HG02885 (cell line): Measurements from ENCODE around the gene CYBC1.

Experiments used
- ATAC-seq: cut with Tn5 transposase; IDR thresholded peaks from one replicate; pipeline ENCODE4 v1.9.1; 2021; ENCODE audit warnings: mild to moderate bottlenecking; ENCODE audit not compliant: unreplicated experiment, poor library complexity

Gene CYBC1

DNA sequence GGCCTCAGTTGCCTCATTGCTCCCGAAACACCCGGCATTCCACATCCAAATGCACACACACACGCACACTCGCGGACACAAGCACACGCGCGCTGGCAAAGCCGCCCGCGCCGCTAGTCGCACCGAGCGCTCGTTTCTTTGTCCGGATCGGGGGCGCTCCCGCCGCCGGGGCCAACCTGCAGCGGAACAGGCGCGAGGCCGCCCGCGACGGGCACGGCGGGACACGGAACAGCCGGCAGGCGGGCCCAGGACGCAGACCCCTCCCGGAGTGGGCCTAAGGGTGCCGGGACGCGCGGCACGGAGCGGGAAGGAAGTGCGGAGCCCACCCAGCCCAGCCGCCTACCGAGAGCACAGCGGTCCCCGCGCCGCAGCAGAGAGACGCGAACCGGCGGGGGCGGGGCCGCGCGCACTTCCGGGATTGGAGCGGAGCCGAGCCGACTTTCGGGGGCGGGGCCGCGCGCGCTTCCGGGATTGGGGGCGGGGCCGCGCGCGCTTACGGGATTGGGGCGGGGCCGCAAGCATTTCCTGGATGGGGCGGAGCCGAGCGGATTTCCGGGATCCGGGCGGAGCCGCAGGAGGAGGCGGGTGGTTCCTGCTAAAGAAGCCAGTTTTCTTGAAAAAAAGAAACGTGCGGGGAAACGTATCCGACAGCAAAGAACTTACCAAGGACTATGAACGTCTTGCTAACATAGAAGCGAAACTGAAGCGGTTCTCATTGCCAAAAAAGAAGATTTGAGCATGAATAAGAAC, at the start of gene CYBC1:
Gene CYBC1 (minus strand): TSS at position 396 of the 750 bp plus-strand sequence. CDS start 1,498 bp downstream, outside the sequence.
- ATAC-seq = peak; percentile 80

DNA sequence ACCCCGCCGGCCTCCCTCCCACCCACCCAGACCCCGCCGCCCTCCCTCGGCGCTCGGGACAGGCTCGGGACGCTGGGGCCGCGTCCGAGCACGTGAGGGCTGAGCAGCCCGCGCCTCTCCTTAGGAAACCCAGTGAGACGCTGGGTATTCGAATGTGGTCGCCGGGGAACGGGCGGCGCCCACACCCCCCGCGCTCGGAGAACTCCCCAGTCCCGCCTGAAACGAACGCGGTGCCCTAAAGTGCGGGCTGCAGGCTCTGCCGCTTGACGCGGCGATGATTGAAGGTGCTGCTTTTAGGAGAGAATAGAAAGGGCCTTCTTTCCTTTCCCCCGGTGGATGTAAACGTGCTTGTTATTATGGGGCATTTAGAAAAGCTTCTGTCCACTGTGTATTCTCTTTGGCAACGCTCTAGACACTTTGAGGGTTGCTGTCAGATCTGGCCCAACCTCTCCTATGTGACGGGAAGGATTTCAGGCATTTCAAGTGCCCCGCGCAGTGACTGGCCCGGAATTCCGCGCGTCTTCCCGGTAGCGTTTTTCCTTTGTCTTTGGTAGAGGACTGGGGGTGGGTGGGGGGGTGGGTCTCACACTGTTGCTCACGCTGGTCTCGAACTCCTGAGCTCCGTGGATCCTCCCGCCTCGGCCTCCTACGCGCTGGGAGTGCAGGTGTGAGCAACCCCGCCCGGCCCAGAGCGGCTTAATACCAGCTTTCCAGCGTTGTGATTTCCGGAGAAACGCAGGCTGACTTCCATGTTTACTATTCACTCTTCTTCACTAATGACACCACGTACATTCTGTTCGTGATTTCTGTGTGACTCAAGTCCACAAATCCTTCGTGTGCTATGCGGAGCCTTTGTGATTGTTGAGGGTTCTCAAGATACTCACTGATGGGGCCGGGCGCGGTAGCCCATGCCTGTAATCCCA, 47.2 kb upstream of the CYBC1 start:
- no peak for ATAC-seq

GRCh38 chr17:82496529-82497434, 46.2 kb upstream of the CYBC1 start:
- peak; percentile 63 for ATAC-seq

DNA sequence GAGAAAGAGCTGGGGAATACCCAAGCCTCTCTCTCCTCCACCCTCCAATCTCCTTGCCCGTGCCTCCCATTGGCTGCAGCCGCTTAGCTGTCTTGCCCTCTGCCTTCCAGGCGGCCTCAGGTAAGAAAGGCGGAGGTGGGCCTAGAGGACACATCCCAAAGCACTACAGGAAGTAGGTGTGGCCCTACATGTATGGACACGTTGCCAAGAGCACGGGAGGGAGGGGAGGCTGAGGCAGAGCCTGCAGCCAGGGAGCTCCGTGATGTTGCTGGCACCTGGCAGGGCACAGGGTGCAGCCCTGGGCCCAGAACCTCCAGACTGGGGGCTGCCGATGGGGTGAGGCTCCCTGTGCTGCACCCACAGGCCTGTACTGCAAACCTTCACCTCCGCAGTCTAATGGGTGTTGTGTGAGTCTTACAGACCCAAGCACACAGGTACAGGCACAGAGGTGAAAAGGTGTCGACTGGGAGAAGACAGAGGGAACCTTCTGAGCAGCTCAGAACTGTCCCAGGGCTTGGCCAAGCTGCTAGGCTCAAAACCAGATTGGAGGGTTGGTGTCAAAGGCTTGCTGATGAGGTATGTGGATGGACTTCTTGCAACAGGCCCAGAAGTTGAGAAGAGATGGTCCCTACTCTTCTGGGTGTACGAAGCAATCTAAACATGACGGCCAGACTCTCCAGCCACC, 45.4 kb upstream of the CYBC1 start:
- ATAC-seq = no peak

GRCh38 chr17:82494236-82495055, 43.9 kb upstream of the CYBC1 start:
- peak; percentile 61 for ATAC-seq

- no peak for ATAC-seq
Observed at GRCh38 chr17:82493226-82493781, 42.8 kb upstream of the CYBC1 start.

DNA sequence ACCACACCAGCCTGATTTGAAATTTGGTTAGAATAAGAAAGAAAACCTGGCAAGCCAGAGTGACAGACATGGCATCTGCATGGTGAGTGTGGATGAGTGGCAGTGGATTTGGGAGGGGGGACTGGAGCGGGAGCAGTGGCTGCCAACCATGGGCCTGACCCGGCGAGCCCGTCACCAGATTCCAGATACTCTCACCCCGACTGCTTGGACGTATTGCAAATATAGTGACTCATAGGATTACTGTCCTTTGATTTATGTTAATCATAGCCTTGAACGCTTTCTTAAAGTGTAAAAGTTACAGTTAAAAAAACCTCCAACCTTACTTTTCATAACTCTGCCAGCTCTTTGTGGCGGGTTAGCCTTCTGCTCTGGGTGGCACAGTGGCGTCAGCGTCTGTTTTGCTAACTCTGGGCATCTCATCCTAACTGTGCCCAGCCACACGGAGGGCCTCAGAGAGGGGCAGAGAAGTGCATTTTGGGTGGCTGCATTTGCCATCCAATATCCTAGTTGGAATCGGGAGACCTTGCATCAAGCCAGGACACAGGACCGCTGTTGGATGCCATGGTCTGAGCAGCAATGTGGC, 42.2 kb upstream of the CYBC1 start:
- ATAC-seq = no peak

DNA sequence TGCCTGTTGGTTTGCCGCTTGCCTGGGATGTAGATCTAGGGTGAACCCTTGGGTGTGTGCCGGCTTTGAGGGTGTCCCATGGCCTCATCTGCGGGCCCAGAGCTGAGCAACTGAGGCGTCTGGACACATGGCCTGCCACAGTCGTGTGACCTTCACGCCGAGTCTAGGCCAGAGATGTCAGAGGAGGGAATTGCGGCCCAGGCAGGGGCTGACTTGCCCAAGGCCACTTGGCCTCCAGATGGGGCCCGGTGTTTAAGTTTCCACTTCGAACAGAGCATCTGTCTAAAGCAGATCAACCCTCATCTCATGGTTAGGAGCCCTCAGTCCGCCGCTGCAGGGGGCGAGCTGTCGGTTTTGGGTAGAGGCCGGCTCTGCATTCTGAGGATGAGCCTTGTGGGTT, 41.0 kb upstream of the CYBC1 start:
- no peak for ATAC-seq

DNA sequence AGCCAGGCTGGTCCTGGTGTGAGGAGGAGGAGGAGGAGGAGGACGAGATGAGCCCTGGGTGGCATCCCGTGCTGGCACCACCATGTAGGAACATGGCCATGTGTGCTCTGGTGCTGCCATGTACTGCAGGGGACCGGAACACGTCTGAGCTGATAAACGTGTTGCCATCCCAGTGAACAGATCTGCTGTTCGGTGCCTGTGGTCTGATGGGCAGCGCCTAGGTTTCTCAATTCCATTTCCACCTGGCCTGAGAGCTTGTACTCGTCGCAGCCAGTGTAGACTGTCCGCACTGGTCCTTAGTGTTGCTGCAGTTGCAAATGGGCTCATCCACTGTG, 40.6 kb upstream of the CYBC1 start:
- no peak for ATAC-seq

DNA sequence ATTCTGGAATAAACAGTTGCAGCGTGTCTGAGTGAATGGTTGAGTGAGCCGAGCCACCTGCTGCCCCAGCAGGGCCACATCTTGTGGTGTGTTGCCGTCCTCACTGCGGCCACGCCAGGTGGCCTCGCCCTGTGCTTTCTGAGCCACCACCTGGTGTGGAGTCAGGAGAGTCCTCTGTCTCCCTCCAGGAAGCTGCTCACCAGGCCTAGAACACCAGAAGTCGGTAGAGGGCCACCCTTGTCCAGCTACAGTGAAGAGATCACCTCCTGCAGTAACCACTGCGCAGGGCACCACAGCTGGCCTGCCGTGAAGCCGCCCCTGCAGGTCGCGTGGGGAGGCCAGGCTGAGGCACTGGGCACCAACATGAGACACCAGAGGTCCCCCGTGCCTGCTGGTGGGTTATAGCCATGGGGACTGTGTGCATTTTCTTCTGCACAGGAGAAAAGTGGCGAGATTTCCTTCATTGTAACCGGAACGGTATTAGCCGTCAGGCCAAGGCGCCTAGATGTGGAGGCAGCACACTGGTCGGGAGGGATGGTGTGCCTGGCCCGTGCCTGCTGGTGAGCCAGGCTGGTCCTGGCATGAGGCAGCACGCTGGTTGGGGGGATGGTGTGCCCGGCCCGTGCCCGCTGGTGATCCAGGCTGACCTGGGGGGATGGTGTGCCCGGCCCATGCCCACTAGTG, 40.1 kb upstream of the CYBC1 start:
- no peak for ATAC-seq

- ATAC-seq = no peak
Observed at GRCh38 chr17:82489851-82490511, 39.4 kb upstream of the CYBC1 start.

DNA sequence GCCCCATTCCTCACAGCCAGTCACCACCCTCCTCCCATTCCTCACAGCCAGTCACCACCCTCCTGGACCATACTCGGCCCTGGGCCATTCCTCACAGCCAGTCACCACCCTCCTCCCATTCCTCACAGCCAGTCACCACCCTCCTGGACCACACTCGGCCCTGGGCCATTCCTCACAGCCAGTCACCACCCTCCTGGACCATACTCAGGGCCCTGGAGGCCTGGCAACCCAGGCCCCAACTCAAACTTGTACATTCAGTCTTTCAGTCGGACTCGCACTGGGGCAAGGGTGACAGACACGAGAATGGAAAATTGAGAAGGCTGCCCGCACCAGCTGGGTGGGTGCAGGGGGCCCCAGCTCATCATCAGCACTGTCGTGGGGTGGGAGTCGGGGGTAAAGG, 38.6 kb upstream of the CYBC1 start:
- no peak for ATAC-seq

- no peak for ATAC-seq
Observed at GRCh38 chr17:82487910-82488309, 37.4 kb upstream of the CYBC1 start.

DNA sequence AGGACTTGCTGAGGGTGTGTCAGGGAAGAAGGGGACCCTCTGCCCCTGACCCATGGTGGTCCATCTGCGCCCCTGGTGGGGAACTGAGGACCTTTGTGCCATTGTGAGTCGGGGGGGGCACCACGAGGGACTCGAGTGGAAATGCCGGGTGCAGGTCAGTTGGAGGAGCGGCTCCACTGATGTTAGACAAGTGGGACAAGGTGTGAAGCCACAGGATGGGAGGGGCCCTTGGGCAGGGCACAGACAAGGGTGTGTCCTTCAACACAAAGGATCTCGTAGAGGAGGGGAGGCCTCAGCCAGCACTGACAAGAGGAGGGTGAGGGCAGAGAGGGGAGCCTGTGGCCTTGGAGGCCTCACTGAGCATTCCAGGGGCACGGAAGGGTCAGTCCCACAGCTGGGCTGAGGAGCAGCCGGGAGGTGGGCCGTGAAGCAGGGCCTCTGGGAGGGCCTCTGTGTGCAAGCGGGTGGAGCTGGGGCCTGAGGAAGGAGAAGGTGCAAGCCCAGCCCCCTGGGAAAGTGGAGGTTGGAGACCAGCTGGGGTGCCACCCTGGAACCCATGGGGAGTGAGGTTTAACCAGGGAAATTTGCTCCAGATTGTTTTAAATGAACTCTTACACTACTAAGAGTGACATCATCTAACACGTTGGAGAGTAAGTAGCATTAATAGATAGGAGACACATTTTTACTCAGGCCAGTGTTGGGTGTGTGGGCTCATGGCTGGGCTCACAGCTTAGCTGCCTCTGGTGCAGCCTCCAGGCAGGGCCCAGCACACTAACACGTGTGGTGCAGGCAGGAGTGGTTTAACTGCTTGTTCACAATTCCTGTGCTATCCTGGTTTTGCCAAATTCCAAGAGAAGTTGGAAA, 35.9 kb upstream of the CYBC1 start:
- ATAC-seq = no peak

DNA sequence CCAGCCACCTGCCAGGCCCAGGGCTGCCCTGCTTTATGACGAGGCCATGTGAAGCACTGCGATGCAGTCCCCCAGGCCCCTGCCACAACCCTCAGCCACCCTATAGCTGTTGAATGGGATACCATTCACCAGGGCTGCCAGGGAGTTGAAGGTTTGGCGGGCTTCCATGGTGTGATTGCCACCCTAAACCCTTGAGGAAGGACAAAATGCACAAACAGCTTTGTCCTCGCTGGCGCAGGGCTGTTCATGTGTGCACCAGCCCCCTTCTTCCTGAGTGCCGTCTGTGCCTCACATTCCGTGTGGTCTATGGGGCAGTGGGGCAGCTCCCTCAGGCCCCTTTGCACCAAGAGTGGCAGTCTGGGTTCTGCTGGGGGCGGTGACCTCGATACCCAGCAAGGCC, 33.3 kb upstream of the CYBC1 start:
- ATAC-seq = no peak

- no peak for ATAC-seq
Observed at GRCh38 chr17:82483204-82483660, 32.7 kb upstream of the CYBC1 start.
